GM12873 (cell line): ENCODE data around the gene ABHD15.

Source experiments
- CTCF ChIP-seq: IDR thresholded peaks from 2 replicates; pipeline ENCODE4 v1.5.1; 2012; ENCODE audit warnings: low read depth, mild to moderate bottlenecking, moderate library complexity, low read length, control low read depth; ENCODE audit not compliant: insufficient read depth; ENCODE audit errors: missing control alignments

Gene ABHD15

GRCh38 chr17:29577001-29577370 is 10.1 kb upstream of the ABHD15 start:
- no peak for TF ChIP-seq CTCF

- TF ChIP-seq CTCF = no peak
Measured at GRCh38 chr17:29576214-29577000, 9.6 kb upstream of the ABHD15 start.

- no peak for TF ChIP-seq CTCF
Measured at GRCh38 chr17:29575511-29576213, 8.8 kb upstream of the ABHD15 start.

- TF ChIP-seq CTCF = no peak
Measured at GRCh38 chr17:29574732-29575510, 8.1 kb upstream of the ABHD15 start.

GRCh38 chr17:29573871-29574731 is 7.3 kb upstream of the ABHD15 start:
- TF ChIP-seq CTCF = no peak

- TF ChIP-seq CTCF = no peak
Measured at GRCh38 chr17:29573558-29573869, 6.7 kb upstream of the ABHD15 start.
